ENCODE data around the gene POFUT1.

Gene POFUT1

GRCh38 chr20:32206760-32207625, 687 bp upstream of the POFUT1 start:
- DNase-seq (ENCODE audit: low read depth, low spot score) = no peak

DNA sequence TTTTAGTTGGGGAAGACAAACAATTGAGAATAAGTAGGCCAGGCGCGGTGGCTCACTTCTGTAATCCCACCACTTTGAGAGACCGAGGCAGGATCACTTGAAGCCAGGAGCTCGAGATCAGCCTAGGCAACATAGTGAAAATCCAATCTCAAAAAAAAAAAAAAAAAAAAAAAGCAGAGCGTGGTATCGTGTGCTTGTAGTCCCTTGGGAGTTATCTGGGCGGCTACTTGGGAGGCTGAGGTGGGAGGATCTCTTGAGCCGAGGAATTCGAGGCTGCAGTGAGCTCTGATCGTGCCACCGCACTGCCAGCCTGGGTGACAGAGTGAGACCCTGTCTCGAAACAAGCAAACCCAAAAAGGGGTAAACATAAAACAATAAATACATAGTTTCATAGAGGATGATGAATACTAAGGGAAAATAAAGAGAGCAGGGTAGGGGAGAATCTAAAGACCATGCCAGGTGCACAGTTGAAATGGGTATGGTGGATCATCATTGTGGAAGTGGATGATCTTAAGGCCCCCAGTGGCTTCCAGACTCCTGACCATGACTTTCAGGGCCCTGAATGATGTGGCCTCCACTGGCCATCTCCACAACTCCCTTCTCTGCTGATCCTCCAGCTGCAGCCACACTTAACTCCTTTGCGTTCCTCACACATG, 947 bp downstream of the POFUT1 start:
- no peak for DNase-seq (ENCODE audit: low read depth, low spot score)

GRCh38 chr20:32209850-32210605, 2.3 kb downstream of the POFUT1 start:
- DNase-seq (ENCODE audit: low read depth, low spot score) = no peak

DNA sequence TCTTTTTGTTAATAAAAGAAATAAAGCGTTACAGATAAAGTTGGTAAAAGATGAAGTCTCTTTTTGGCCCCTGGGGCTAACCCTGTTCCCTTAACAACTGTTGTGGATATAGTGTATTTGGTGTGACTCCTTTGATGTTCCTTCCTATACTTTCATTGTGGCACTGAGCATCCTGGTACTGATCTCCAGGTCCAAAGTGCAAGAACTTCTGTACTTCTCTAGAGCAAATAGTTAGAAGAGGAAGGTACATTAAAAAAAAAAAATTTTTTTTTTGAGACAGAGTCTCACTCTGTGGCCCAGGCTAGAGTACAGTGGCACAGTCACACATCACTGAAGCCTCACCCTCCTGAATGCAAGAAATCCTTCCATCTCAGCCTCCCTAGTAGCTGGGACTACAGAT, 6.2 kb downstream of the POFUT1 start:
- no peak for DNase-seq (ENCODE audit: low read depth, low spot score)

DNA sequence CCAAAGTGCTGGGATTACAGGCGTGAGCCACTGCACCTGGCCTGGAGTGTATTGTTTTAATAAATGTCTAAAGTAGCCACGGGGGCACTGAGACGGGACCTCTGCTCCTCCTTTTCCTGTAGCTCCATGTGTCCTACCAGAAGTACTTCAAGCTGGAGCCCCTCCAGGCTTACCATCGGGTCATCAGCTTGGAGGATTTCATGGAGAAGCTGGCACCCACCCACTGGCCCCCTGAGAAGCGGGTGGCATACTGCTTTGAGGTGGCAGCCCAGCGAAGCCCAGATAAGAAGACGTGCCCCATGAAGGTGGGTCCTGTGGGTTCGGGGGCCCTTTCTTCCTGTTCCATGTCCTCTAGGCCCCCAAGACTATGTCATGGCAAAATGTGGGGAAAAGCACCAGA, 7.5 kb downstream of the POFUT1 start:
- DNase-seq (ENCODE audit: low read depth, low spot score) = no peak

DNA sequence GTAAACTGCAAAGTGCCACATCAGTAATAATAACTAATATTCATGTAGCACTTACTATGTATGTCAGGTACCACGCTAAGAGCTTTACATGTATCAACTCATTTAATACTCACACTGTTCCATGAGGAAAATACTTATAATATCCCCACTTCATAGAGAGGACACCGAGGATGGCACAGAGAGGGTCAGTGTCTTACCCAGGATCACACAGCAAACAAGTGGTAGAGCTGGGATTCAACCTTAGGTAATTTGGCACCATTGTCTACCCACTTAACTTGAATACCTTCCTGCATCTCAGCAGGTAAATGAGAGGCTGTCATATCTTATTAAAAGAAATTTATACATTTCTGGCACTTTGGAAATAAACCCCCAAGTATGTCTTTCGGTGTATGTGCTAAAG, 8.0 kb downstream of the POFUT1 start:
- DNase-seq (ENCODE audit: low read depth, low spot score) = no peak

DNA sequence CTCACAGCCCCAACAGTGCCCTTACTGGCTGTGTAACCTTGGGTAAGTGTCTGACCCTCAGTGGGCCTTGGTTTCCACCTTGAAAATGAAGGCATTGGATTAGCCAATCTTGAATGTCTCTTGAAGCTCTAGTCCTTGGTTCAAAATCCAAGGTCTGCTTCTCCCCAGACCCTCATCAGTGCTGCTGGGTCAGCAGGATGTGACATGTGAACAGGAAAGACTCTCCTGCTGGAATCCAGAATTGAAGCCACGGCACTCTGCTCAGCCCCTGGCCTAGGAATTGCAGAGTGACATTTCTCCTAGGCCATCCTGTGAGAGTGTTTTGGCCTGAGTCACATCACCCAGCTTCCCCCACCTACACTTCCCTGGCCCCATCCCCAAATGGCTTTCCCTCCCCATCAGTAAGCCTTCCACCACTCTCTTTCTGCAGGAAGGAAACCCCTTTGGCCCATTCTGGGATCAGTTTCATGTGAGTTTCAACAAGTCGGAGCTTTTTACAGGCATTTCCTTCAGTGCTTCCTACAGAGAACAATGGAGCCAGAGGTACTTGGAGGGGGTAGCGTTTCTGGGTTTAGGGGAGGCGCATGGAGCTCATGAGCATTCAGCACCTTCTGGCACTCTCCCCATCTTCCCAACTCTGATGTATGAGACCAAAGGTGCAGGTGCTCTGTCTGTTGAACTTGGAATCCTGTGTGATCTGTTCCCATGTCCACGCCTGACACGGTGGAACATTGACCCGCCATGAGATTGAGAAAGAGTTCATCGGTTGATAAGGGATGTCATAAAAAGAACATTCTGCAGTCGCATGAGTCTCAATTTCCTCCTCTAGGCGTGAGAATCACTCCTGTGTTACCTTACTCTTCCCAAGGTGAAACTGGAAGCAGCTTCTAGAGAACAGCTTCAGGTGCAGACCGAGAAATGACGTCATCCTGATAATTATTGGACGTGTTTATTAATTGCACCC, 8.8 kb downstream of the POFUT1 start:
- DNase-seq (ENCODE audit: low read depth, low spot score) = no peak

DNA sequence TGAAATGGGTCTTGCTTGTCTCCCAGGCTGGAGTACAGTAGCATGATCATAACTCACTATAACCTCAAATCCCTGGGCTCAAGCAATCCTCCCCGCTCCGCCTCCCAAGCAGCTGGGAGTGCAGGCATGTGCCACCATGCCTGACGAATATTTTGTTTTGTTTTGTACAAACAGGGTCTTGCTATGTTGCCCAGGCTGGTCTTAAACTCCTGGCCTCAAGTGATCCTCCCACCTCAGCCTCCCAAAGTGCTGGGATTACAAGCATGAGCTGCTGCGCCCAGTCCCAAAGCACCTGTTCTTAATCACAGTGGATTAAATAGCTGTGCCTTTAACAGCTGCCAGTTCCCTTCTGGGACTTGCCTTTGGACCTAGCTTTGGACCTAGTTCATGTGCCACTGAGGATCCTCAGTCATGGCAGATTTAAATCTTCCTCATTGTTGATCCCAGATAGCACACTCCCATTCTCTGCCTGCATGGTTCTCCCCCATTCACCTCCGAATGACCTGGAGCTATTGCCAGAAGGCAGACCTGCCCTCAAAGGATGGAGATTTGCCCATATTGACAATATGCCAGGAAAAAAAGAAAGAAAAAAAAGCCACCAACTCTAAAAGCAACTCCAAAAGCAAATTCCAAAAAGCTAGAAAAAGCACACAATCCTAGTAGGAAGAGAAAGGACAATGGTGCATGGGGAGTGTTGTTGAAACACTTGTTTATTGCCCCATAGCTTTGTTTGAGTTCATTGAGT, 10.6 kb downstream of the POFUT1 start:
- DNase-seq (ENCODE audit: low read depth, low spot score) = no peak

DNA sequence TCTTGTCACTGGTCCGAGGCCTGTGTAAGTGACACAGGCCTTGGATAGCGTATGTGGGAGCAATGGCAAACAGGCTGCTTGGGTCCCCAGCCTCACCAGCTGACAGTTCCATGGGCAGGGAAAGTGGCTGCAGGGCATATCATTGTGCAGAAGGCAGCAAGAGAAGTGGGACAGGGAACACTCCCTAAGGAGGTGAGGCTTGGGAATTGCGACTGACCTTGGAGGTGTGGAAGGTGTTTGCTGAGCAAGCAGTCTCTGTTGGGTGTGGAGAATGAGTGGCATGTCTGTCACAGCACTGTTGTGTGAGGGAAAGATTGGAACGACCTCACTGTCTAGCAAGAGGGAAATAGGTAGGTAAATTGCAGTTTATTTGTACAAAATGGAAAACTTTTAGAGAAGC, 16.8 kb downstream of the POFUT1 start:
- DNase-seq (ENCODE audit: low read depth, low spot score) = no peak

- no peak for DNase-seq (ENCODE audit: low read depth, low spot score)
Measured at GRCh38 chr20:32226391-32226790, 18.7 kb downstream of the POFUT1 start.

GRCh38 chr20:32227306-32227705, 19.6 kb downstream of the POFUT1 start:
- no peak for DNase-seq (ENCODE audit: low read depth, low spot score)

GRCh38 chr20:32227744-32228688, 20.3 kb downstream of the POFUT1 start:
- no peak for DNase-seq (ENCODE audit: low read depth, low spot score)

DNA sequence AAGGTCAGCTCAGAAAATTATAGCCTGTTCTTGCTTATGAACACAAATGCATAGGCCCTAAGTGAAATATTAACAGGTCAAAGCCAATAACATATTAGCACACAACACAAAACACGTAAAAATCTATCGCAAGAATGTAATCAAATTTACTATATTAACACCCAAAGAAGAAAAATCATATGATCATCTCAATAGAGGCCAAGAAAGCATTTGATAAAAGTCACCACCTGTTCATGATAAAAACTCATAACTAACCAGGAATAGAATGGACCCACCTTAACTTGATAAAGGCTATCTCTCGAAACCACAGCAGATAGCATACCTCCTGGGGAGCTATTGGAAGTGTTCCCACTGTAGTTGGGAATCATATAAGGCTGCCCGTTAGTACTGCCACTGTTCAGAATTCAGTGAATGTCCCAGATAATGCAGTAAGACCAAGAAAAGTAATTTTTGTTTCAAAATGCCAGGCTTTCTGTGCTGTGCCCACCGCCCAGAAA, 21.6 kb downstream of the POFUT1 start:
- DNase-seq (ENCODE audit: low read depth, low spot score) = no peak

GRCh38 chr20:32230707-32231106, 23.0 kb downstream of the POFUT1 start:
- no peak for DNase-seq (ENCODE audit: low read depth, low spot score)

- DNase-seq (ENCODE audit: low read depth, low spot score) = no peak
Measured at GRCh38 chr20:32231245-32231644, 23.6 kb downstream of the POFUT1 start.

DNA sequence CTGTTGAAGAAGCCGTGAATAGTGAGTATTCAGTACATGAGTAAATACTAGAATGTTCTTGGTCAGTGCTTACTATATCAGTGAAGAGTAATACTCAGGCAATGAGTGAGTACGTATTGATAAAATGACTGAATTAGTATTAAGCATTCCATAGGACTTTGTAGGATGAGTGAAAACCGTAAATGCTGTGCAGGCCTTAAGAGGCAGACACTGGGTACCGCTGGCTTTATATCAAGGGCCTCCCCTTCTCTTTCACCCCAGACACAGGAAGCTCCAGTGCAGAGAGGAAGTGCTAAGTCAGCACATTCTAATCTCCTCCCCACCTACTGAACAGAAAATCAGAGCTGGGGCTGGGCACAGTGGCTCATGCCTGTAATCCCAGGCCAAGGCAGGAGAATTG, 24.2 kb downstream of the POFUT1 start:
- DNase-seq (ENCODE audit: low read depth, low spot score) = no peak

GRCh38 chr20:32232326-32232886, 24.7 kb downstream of the POFUT1 start:
- no peak for DNase-seq (ENCODE audit: low read depth, low spot score)

GRCh38 chr20:32233286-32233685, 25.6 kb downstream of the POFUT1 start:
- DNase-seq (ENCODE audit: low read depth, low spot score) = no peak
